Hepatocyte (in vitro differentiated cells): ENCODE results near the gene COX20. TPM values are rescaled to one million over a fixed set of nuclear protein-coding genes. Genes with fewer than 3 reads are reported as not detected.
"Not testable (repeated sequence)": the region's sequence is repeated elsewhere in the genome, so short reads cannot be mapped to it uniquely, and the experiment has no call there.

Experiments used
- DNase-seq: peaks from one replicate; pipeline ENCODE4 v3.0.0-alpha.2; 2016; ENCODE audit warnings: low spot score
- H2AFZ ChIP-seq: fragments of 200-600 bp; sonication (generic); 2 replicates; pipeline ENCODE4 v1.6.0; 2016; ENCODE audit warnings: antibody characterized with exemption, mild to moderate bottlenecking
- H3K27ac ChIP-seq: fragments of 200-600 bp; sonication (generic); 2 replicates; pipeline ENCODE4 v1.5.1; 2016; ENCODE audit warnings: mild to moderate bottlenecking
- H3K27me3 ChIP-seq: fragments of 200-600 bp; sonication (generic); 2 replicates; pipeline ENCODE4 v1.6.1; 2016
- H3K36me3 ChIP-seq: fragments of 200-600 bp; sonication (generic); replicated peaks from 2 replicates; pipeline ENCODE4 v1.5.1; 2016; ENCODE audit warnings: low read depth; ENCODE audit not compliant: insufficient read depth
- H3K4me1 ChIP-seq: fragments of 200-600 bp; sonication (generic); 2 replicates; pipeline ENCODE4 v1.5.1; 2016; ENCODE audit warnings: mild to moderate bottlenecking, moderate library complexity; ENCODE audit not compliant: insufficient read depth
- H3K4me2 ChIP-seq: fragments of 200-600 bp; sonication (generic); 2 replicates; pipeline ENCODE4 v1.6.0; 2016
- H3K4me3 ChIP-seq: fragments of 200-600 bp; sonication (generic); 2 replicates; pipeline ENCODE4 v1.5.1; 2016; ENCODE audit warnings: mild to moderate bottlenecking
- H3K79me2 ChIP-seq: fragments of 200-600 bp; sonication (generic); 2 replicates; pipeline ENCODE4 v1.6.0; 2017; ENCODE audit warnings: mild to moderate bottlenecking
- H3K9me2 ChIP-seq: fragments of 200-600 bp; sonication (generic); replicated peaks from 2 replicates; pipeline ENCODE4 v1.6.0; 2017; ENCODE audit warnings: mild to moderate bottlenecking; ENCODE audit not compliant: insufficient read depth
- H3K9me3 ChIP-seq: fragments of 200-600 bp; sonication (generic); 2 replicates; pipeline ENCODE4 v1.5.1; 2016; ENCODE audit warnings: low read depth, mild to moderate bottlenecking
- H4K20me1 ChIP-seq: fragments of 200-600 bp; sonication (generic); 2 replicates; pipeline ENCODE4 v1.6.0; 2016; ENCODE audit warnings: mild to moderate bottlenecking; ENCODE audit not compliant: insufficient read depth, poor library complexity, severe bottlenecking
- CTCF ChIP-seq: fragments of 200-600 bp; sonication (generic); IDR thresholded peaks from 2 replicates; pipeline ENCODE4 v1.5.1; 2016; ENCODE audit warnings: antibody characterized with exemption, mild to moderate bottlenecking; ENCODE audit not compliant: poor library complexity
- EZH2 ChIP-seq: fragments of 200-600 bp; sonication (generic); IDR thresholded peaks from 2 replicates; pipeline ENCODE4 v1.6.1; 2016; ENCODE audit warnings: antibody characterized with exemption, mild to moderate bottlenecking, borderline replicate concordance
- EZH2phosphoT487 ChIP-seq: fragments of 200-600 bp; sonication (generic); IDR thresholded peaks from one replicate; pipeline ENCODE4 v1.6.1; 2018; ENCODE audit warnings: antibody characterized with exemption, mild to moderate bottlenecking, low read depth, moderate library complexity; ENCODE audit not compliant: unreplicated experiment, severe bottlenecking
- WGBS: methylation state at CpG from one replicate; pipeline ENCODE4 v1.1.6; 2016; ENCODE audit warnings: low lambda C conversion rate; ENCODE audit errors: missing lambda C conversion rate; 5-methylcytosine and 5-hydroxymethylcytosine counted together
- polyA plus RNA-seq: library from polyadenylated mRNA; unstranded; fragments of >200 nt; fragmentation: Nextera tagmentation; extraction: Ambion mirVana; gene quantifications from 2 replicates; pipeline ENCODE4 v1.2.1, GENCODE V29; 2016
- total RNA-seq: library from RNA; depleted of rRNA; stranded (reverse); fragments of >200 nt; gene quantifications from 2 replicates; pipeline ENCODE4 v1.2.3, GENCODE V29; 2014

Gene COX20
- total and polyA plus RNA-seq, 2 experiments from 2014 or later: 32.0 to 61.9 TPM

DNA sequence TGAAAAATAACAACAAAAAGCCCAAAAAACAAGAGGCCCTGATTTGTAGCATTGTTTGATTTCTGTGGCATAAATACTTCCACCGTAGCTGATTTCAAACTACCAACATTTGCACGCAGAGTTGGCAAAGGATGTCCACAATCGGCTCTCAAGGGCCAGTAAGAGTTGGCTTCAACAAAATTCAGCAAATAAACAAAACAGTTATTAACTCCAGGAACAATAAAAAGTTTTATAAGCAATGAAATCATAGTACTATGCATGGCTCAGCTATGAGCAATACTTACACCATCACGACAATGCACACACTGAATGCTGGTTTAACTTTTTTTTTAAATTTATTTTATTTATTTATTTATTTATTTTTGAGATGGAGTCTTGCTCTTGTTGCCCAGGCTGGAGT is 8.7 kb upstream of the COX20 start:
- Histone ChIP-seq H2AFZ (no peak overlapping the region), H3K9me2 (no peaks in the 10 kb centered on the region), H3K4me1 (no peaks in the 10 kb centered on the region), H3K9me3 (no peaks in the 10 kb centered on the region), H3K36me3 (no peaks in the 10 kb centered on the region), H3K27ac (no peak overlapping the region), H3K79me2 (no peaks in the 10 kb centered on the region), H4K20me1 (no peaks in the 10 kb centered on the region), H3K27me3 (no peaks in the 10 kb centered on the region), H3K4me2 (no peak overlapping the region), H3K4me3 (no peak overlapping the region)
- TF ChIP-seq EZH2 (no peak), CTCF (no peak), EZH2phosphoT487 (no peak)
- DNase-seq: no peak
- WGBS: 71% methylated on average over 4 of the region's 4 CpGs

- TF ChIP-seq EZH2 (no peak), EZH2phosphoT487 (no peak), CTCF (no peak)
- H3K27me3 ChIP-seq: no peaks in the 10 kb centered on the region
- no peaks in the 10 kb centered on the region for H3K9me3 ChIP-seq
- no peaks in the 10 kb centered on the region for H3K79me2 ChIP-seq
- H4K20me1 ChIP-seq: no peaks in the 10 kb centered on the region
- no peak overlapping the region for H3K4me3 ChIP-seq
- no peaks in the 10 kb centered on the region for H3K9me2 ChIP-seq
- H3K27ac ChIP-seq: no peak overlapping the region
- no peak overlapping the region for H3K4me2 ChIP-seq
- 83% methylated on average over 3 of the region's 3 CpGs for WGBS
- peaks cover 5% of the 10 kb centered on the region for H3K4me1 ChIP-seq
- DNase-seq: no peak
- H2AFZ ChIP-seq: no peak overlapping the region
- H3K36me3 ChIP-seq: no peaks in the 10 kb centered on the region
Observed at GRCh38 chr1:244830639-244831038, 4.8 kb upstream of the COX20 start.

DNA sequence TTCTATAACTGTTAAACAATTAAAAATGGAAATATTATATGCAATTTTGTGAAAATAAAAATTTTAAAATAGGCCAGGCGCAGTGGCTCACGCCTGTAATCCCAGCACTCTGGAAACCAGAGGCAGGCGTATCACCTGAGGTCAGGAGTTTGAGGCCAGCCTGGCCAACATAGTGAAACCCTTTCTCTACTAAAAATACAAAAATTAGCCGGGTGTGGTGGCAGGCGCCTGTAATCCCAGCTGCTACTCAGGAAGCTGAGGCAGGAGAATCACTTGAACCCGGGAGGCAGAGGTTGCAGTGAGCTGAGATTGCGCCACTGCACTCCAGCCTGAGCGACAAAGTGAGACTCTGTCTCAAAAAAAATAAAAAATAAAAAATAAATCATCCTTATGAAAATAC is 2.2 kb upstream of the COX20 start:
- Histone ChIP-seq H3K4me3 (peak overlapping the region; percentile 52), H3K4me2 (peak overlapping the region; percentile 82), H2AFZ (peak overlapping the region; percentile 35), H3K4me1 (peaks cover 11% of the 10 kb centered on the region), H3K27ac (peak overlapping the region; percentile 99), H3K79me2 (peaks cover 26% of the 10 kb centered on the region)
- not testable (repeated sequence) for H3K27me3 ChIP-seq, H4K20me1 ChIP-seq, DNase-seq, H3K9me2 ChIP-seq, H3K9me3 ChIP-seq, H3K36me3 ChIP-seq
- WGBS: 79% methylated on average over 8 of the region's 8 CpGs

GRCh38 chr1:244833734-244834542 is 1.5 kb upstream of the COX20 start:
- 6% methylated on average over 32 of the region's 32 CpGs for WGBS
- peak; percentile 70 for DNase-seq
- H3K4me1 ChIP-seq: peaks cover 11% of the 10 kb centered on the region
- TF ChIP-seq EZH2 (no peak), CTCF (peak; percentile 20), EZH2phosphoT487 (no peak)
- no peaks in the 10 kb centered on the region for H3K36me3 ChIP-seq
- peak overlapping the region; percentile 35 for H2AFZ ChIP-seq
- peaks cover 32% of the 10 kb centered on the region for H3K79me2 ChIP-seq
- peak overlapping the region; percentile 52 for H3K4me3 ChIP-seq
- H3K4me2 ChIP-seq: peak overlapping the region; percentile 82
- peak overlapping the region; percentile 99 for H3K27ac ChIP-seq
- H3K9me2 ChIP-seq: no peaks in the 10 kb centered on the region
- H4K20me1 ChIP-seq: no peaks in the 10 kb centered on the region
- no peaks in the 10 kb centered on the region for H3K27me3 ChIP-seq
- H3K9me3 ChIP-seq: no peaks in the 10 kb centered on the region
